ENCODE results near the gene STS. TPM values are rescaled to one million over a fixed set of nuclear protein-coding genes. Genes with fewer than 3 reads are reported as not detected.

STS gene
- total RNA-seq, 1 donor from 2014 or later, result 0.26 TPM

DNA sequence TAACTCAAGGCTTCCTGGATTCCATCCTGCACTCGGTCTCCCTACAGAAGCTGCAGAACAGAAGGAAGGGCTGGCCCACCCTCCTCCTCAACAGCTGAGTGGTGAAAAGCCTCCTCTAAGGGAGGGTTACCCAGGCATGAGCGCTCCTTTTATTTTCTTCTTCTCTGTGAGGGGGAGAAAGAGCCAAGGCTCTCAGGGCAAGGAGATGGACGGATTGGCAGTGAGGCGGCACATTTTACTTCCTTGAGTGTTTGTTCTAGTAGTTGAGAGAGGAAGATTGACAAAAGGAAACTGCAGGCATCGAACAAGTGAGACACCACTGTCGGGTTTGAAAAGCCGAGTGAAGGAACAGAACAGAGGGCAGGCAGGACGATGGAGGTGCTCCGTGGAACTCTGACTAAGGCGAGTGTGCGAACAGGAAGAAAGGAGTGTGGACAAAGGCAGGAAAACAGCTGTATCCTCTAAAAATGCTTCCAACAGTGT lies 38.4 kb upstream of the STS start:
- TF ChIP-seq, protein P1, sequence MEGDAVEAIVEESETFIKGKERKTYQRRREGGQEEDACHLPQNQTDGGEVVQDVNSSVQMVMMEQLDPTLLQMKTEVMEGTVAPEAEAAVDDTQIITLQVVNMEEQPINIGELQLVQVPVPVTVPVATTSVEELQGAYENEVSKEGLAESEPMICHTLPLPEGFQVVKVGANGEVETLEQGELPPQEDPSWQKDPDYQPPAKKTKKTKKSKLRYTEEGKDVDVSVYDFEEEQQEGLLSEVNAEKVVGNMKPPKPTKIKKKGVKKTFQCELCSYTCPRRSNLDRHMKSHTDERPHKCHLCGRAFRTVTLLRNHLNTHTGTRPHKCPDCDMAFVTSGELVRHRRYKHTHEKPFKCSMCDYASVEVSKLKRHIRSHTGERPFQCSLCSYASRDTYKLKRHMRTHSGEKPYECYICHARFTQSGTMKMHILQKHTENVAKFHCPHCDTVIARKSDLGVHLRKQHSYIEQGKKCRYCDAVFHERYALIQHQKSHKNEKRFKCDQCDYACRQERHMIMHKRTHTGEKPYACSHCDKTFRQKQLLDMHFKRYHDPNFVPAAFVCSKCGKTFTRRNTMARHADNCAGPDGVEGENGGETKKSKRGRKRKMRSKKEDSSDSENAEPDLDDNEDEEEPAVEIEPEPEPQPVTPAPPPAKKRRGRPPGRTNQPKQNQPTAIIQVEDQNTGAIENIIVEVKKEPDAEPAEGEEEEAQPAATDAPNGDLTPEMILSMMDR (IDR thresholded peaks at IDR 0.05; ENCODE audit: insufficient read depth, low read length, severe bottlenecking), result no peak
- no peak for DNase-seq (ENCODE audit: low read depth)

DNA sequence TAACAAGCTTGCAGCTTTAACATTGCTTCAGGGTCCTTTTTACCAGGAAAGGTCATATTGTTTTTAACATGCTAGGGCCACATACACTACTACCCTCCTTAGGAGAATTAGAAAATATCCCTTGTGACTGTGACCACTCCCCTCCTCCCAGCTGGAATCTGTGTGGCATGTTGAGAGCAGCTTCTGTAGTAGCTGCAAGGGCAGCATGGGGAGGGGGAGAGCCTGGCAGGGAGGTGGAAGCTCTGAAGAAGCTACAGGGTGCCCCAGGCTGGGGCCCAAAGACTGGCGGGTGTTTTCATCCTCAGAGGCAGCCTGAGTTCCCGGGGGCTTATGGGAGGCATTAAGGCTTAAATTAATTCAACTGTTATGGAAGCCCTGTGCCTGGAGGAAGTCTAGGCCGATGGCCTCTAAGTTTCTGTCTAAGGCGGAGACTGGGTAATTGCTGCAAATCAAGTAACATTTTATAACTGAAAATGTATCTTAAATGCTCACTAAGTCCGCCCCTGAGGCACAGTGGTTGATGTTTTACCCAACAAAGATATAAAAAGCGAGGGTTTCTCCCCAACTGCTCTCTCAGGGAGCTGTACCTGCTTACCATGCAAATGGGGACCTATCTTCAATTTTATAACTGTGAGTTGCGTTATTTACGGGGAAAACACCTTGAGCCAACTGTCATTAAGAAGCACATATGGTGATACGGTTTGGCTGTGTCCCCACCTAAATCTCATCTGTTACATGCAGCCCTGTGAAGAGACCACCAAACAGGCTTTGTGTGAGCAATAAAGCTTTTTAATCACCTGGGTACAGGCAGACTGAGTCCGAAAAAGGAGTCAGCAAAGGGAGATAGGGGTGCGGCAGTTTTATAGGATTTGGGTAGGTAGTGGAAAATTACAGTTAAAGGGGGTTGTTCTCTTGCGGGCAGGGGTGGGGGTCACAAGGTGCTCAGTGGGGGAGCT lies 37.4 kb upstream of the STS start:
- FAIRE-seq (no peak), DNase-seq (ENCODE audit: low read depth) (no peak)
- Histone ChIP-seq H3K27me3 (ENCODE audit: control insufficient read depth, insufficient read depth, low read length) (no peaks in the 10 kb centered on the region), H3K4me3 (ENCODE audit: low read depth, low read length) (no peak overlapping the region), H3K36me3 (ENCODE audit: control insufficient read depth, insufficient read depth, low read length) (no peaks in the 10 kb centered on the region)
- TF ChIP-seq, protein P1 (IDR thresholded peaks at IDR 0.05; ENCODE audit: insufficient read depth, low read length, severe bottlenecking), result no peak

More for the DNA sequence above, 38.4 kb upstream of the STS start:
- Histone ChIP-seq H3K4me3 (ENCODE audit: low read depth, low read length) (no peak overlapping the region), H3K36me3 (ENCODE audit: control insufficient read depth, insufficient read depth, low read length) (no peaks in the 10 kb centered on the region), H3K27me3 (ENCODE audit: control insufficient read depth, insufficient read depth, low read length) (no peaks in the 10 kb centered on the region)
- no peak for FAIRE-seq

DNA sequence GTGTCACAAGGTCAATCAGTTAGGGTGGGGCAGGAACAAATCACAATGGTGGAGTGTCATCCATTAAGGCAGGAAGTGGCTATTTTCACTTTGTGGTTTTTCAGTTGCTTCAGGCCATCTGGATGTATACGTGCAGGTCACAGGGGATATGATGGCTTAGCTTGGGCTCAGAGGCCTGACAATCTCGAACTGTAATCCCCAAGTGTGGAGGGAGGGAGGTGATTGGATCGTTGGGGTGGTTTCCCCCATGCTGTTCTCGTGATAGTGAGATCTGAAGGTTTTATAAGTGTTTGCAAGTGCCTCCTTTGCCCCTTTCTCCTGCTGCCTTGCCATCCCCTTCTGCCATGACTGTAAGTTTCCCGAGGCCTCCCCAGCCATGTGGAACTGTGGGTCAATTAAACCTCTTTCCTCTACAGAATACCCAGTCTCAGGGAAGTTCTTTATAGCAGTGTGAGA lies 36.7 kb upstream of the STS start:
- Histone ChIP-seq H3K27me3 (ENCODE audit: control insufficient read depth, insufficient read depth, low read length) (no peaks in the 10 kb centered on the region), H3K4me3 (ENCODE audit: low read depth, low read length) (no peak overlapping the region), H3K36me3 (ENCODE audit: control insufficient read depth, insufficient read depth, low read length) (no peaks in the 10 kb centered on the region)
- no peak for DNase-seq (ENCODE audit: low read depth)
- FAIRE-seq, result no peak
- TF ChIP-seq, protein P1 (IDR thresholded peaks at IDR 0.05; ENCODE audit: insufficient read depth, low read length, severe bottlenecking), result no peak

DNA sequence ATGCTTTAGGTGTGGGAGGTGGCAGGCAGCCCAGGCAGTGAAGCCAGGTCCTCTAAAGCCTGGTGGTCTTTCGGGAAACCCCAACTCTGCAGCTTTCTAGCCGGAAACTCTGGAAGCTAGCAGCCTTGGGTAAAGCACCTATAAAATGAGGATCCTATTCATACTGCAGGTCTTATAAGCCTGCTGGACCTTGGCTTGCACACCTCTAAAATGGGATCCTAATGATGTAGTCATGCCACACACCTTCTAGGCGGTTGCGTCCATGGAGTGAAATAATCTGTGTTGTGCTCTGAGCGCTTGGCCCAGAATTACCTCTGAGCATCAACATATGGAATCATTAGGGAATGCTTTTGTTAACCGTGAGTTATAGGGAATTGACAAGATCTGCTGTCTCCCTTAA lies 36.0 kb upstream of the STS start:
- TF ChIP-seq, protein P1 (IDR thresholded peaks at IDR 0.05; ENCODE audit: insufficient read depth, low read length, severe bottlenecking), result no peak
- no peak for DNase-seq (ENCODE audit: low read depth)
- Histone ChIP-seq H3K36me3 (ENCODE audit: control insufficient read depth, insufficient read depth, low read length) (no peaks in the 10 kb centered on the region), H3K27me3 (ENCODE audit: control insufficient read depth, insufficient read depth, low read length) (no peaks in the 10 kb centered on the region), H3K4me3 (ENCODE audit: low read depth, low read length) (no peak overlapping the region)
- no peak for FAIRE-seq

DNA sequence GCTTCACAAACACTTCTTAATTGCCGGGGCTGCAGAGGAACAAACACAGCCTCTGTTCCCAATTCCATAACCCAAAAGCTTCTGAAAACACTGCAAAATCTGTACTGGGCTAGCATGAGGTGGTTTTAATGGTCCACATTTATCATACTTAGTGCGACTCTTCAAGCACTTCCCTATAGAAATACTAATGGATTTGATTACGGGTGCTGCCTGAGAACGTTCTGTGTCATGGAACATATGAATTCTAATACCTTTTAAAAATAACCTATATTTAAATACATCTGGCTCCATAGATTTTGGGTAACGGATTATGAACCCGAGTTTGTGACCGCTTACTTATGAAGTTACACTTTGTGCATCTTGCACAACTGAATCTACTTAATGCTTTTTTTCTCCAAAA lies 35.4 kb upstream of the STS start:
- DNase-seq (ENCODE audit: low read depth) (no peak), FAIRE-seq (no peak)
- H3K36me3 ChIP-seq (ENCODE audit: control insufficient read depth, insufficient read depth, low read length), result no peaks in the 10 kb centered on the region
- no peaks in the 10 kb centered on the region for H3K27me3 ChIP-seq (ENCODE audit: control insufficient read depth, insufficient read depth, low read length)
- no peak overlapping the region for H3K4me3 ChIP-seq (ENCODE audit: low read depth, low read length)
- TF ChIP-seq, protein P1 (IDR thresholded peaks at IDR 0.05; ENCODE audit: insufficient read depth, low read length, severe bottlenecking), result no peak

Data from bronchial epithelial cell (primary cell).